ENCODE measurements around the gene SEPTIN14. TPM values are rescaled to one million over a fixed set of nuclear protein-coding genes. Genes with fewer than 3 reads are reported as not detected.

SEPTIN14 gene
- total RNA-seq, 1 experiment from 2014 or later = not detected

GRCh38 chr7:55873765-55874164 lies 11.2 kb upstream of the SEPTIN14 start:
- ChIA-PET CTCF (no interaction called here), POLR2A (no interaction called here), RAD21 (ENCODE audit: low non-redundant PET in 1 of 2, low total read pairs in 2 of 2, uncharacterized antibody in 2 of 2, unreplicated experiment in 2 of 2) (no interaction called here)
- Histone ChIP-seq H3K9ac (ENCODE audit: low read length) (no peak overlapping the region), H3K4me2 (ENCODE audit: low read length) (no peak overlapping the region), H3K4me1 (ENCODE audit: control insufficient read depth in 1 of 2, insufficient read depth in 2 of 2, low read length in 2 of 2) (no peaks in the 10 kb centered on the region), H3K36me3 (ENCODE audit: control insufficient read depth in 1 of 2, insufficient read depth in 2 of 2, low read length in 2 of 2) (no peaks in the 10 kb centered on the region), H3K9me2 (ENCODE audit: insufficient read depth) (no peaks in the 10 kb centered on the region), H2AFZ (ENCODE audit: low read depth, low read length, poor library complexity, severe bottlenecking) (no peak overlapping the region), H3K79me2 (ENCODE audit: insufficient read depth, low read length) (no peaks in the 10 kb centered on the region), H3K4me3 (replicated peaks in 1 of 2; ENCODE audit: low read depth in 1 of 2, low read length in 2 of 2) (no peak overlapping the region), H3K27ac (ENCODE audit: low read depth, low read length) (no peak overlapping the region), H3K9me3 (ENCODE audit: control insufficient read depth in 1 of 2, insufficient read depth in 1 of 2, low read depth in 1 of 2, low read length in 2 of 2) (no peaks in the 10 kb centered on the region), H3K27me3 (ENCODE audit: insufficient read depth, low read length) (no peaks in the 10 kb centered on the region), H4K20me1 (ENCODE audit: insufficient read depth) (no peaks in the 10 kb centered on the region)
- DNase-seq (ENCODE audit: low read depth, low spot score) (no peak), ATAC-seq (no peak)
- TF ChIP-seq SP1 (IDR thresholded peaks at IDR 0.05; ENCODE audit: low read depth) = no peak
- no peak for TF ChIP-seq TCF7L2 (IDR thresholded peaks at IDR 0.05; ENCODE audit: borderline replicate concordance, extremely low read depth, insufficient read depth, insufficient read length)
- TF ChIP-seq ELF1 (IDR thresholded peaks at IDR 0.05; ENCODE audit: borderline replicate concordance, low read depth) = no peak
- no peak for TF ChIP-seq ZBTB33 (IDR thresholded peaks at IDR 0.05; ENCODE audit: extremely low read depth, insufficient replicate concordance, low read length)
- no peak for TF ChIP-seq JUND (IDR thresholded peaks at IDR 0.05)
- no peak for TF ChIP-seq ZNF274 (IDR thresholded peaks at IDR 0.05; ENCODE audit: low read depth, low read length)
- no peak for TF ChIP-seq CBX3 (IDR thresholded peaks at IDR 0.05; ENCODE audit: low read depth)
- TF ChIP-seq SRF (IDR thresholded peaks at IDR 0.05; ENCODE audit: low read depth) = no peak
- no peak for TF ChIP-seq ZFX (IDR thresholded peaks at IDR 0.05)
- TF ChIP-seq, protein P1, sequence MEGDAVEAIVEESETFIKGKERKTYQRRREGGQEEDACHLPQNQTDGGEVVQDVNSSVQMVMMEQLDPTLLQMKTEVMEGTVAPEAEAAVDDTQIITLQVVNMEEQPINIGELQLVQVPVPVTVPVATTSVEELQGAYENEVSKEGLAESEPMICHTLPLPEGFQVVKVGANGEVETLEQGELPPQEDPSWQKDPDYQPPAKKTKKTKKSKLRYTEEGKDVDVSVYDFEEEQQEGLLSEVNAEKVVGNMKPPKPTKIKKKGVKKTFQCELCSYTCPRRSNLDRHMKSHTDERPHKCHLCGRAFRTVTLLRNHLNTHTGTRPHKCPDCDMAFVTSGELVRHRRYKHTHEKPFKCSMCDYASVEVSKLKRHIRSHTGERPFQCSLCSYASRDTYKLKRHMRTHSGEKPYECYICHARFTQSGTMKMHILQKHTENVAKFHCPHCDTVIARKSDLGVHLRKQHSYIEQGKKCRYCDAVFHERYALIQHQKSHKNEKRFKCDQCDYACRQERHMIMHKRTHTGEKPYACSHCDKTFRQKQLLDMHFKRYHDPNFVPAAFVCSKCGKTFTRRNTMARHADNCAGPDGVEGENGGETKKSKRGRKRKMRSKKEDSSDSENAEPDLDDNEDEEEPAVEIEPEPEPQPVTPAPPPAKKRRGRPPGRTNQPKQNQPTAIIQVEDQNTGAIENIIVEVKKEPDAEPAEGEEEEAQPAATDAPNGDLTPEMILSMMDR (IDR thresholded peaks at IDR 0.05 in 2 of 3, conservative IDR thresholded peaks at IDR 0.05 in 1 of 3; ENCODE audit: borderline replicate concordance in 1 of 3, insufficient read depth in 1 of 3, low read depth in 2 of 3, low read length in 2 of 3) = no peak
- TF ChIP-seq, protein P2, sequence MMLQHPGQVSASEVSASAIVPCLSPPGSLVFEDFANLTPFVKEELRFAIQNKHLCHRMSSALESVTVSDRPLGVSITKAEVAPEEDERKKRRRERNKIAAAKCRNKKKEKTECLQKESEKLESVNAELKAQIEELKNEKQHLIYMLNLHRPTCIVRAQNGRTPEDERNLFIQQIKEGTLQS (IDR thresholded peaks at IDR 0.05) = no peak
- BruUV-seq (replicated peaks) = no TSS peak
- intact Hi-C loops (cut with micrococcal nuclease) = no loop called here
